WTC11 (cell line): ENCODE data around the gene GDNF. TPM values are rescaled to one million over a fixed set of nuclear protein-coding genes. Genes with fewer than 3 reads are reported as not detected.

Source experiments
- ATAC-seq: fragments of 200-7000 bp; cut with Tn5 transposase; 2 replicates; pipeline ENCODE4 v1.10.0; 2021; ENCODE audit warnings: mild to moderate bottlenecking, moderate library complexity
- CTCF ChIA-PET: fragments of 300-600 bp; sonication (Branson Sonifier 250); formaldehyde crosslinking; loops from one replicate; lab custom pipeline; 2021; ENCODE audit warnings: antibody characterized with exemption; lab: Charles Lee
- POLR2A ChIA-PET: fragments of 350-600 bp; sonication (Branson Sonifier 250); formaldehyde crosslinking; loops from one replicate; lab custom pipeline; 2021; ENCODE audit warnings: antibody characterized with exemption; lab: Charles Lee
- DNase-seq: peaks from one replicate; pipeline ENCODE4 v3.0.0; 2021; ENCODE audit warnings: low spot score
- H3K27ac Mint-ChIP-seq: 2 replicates; pipeline ENCODE4 v1.8.0; 2021; ENCODE audit warnings: mixed read lengths
- H3K27me3 Mint-ChIP-seq: 2 replicates; pipeline ENCODE4 v1.8.0; 2021; ENCODE audit warnings: low read depth, mild to moderate bottlenecking, moderate library complexity, mixed read lengths
- H3K36me3 Mint-ChIP-seq: 2 replicates; pipeline ENCODE4 v1.8.0; 2021; ENCODE audit warnings: mixed read lengths
- H3K4me1 Mint-ChIP-seq: 2 replicates; pipeline ENCODE4 v1.8.0; 2022; ENCODE audit warnings: mixed read lengths
- H3K4me3 Mint-ChIP-seq: 2 replicates; pipeline ENCODE4 v1.8.0; 2021; ENCODE audit warnings: mild to moderate bottlenecking, moderate library complexity, mixed read lengths
- H3K9me3 Mint-ChIP-seq: 2 replicates; pipeline ENCODE4 v1.8.0; 2021; ENCODE audit warnings: mixed read lengths
- AFF4 ChIP-seq: sonication (generic); formaldehyde crosslinking; IDR thresholded peaks from 2 replicates; pipeline ENCODE4 v1.8.1; 2023; ENCODE audit warnings: mild to moderate bottlenecking, missing genetic modification reagents, borderline replicate concordance
- FOXK1 ChIP-seq: sonication (generic); formaldehyde crosslinking; IDR thresholded peaks from 2 replicates; pipeline ENCODE4 v1.8.0; 2022; ENCODE audit warnings: mild to moderate bottlenecking, moderate library complexity, missing genetic modification reagents
- FOXP1 ChIP-seq: sonication (generic); formaldehyde crosslinking; IDR thresholded peaks from 2 replicates; pipeline ENCODE4 v1.8.0; 2022; ENCODE audit warnings: missing genetic modification reagents, mild to moderate bottlenecking, moderate library complexity, borderline replicate concordance
- GTF2I ChIP-seq: fragments of 250-450 bp; sonication (Bioruptor Pico); conservative IDR thresholded peaks from 2 replicates; pipeline ENCODE4 v1.4.0; 2021; ENCODE audit warnings: mild to moderate bottlenecking
- HMGA2 ChIP-seq: fragments of 250-450 bp; sonication (Bioruptor Pico); IDR thresholded peaks from 2 replicates; pipeline ENCODE4 v1.4.0; 2021; ENCODE audit warnings: mild to moderate bottlenecking, moderate library complexity
- MLX ChIP-seq: sonication (generic); formaldehyde crosslinking; IDR thresholded peaks from 2 replicates; pipeline ENCODE4 v1.8.1; 2023; ENCODE audit warnings: mild to moderate bottlenecking, missing genetic modification reagents, moderate library complexity
- PREB ChIP-seq: sonication (generic); formaldehyde crosslinking; IDR thresholded peaks from 2 replicates; pipeline ENCODE4 v1.8.1; 2022; ENCODE audit warnings: mild to moderate bottlenecking, missing genetic modification reagents, moderate library complexity, borderline replicate concordance
- SMAD4 ChIP-seq: sonication (generic); formaldehyde crosslinking; IDR thresholded peaks from 2 replicates; pipeline ENCODE4 v1.8.0; 2022; ENCODE audit warnings: mild to moderate bottlenecking, missing genetic modification reagents
- SP1 ChIP-seq: sonication (generic); formaldehyde crosslinking; conservative IDR thresholded peaks from 2 replicates; pipeline ENCODE4 v1.8.1; 2022; ENCODE audit warnings: missing genetic modification reagents
- ZBTB21 ChIP-seq: sonication (generic); formaldehyde crosslinking; IDR thresholded peaks from 2 replicates; pipeline ENCODE4 v1.8.1; 2023; ENCODE audit warnings: mild to moderate bottlenecking, missing genetic modification reagents, borderline replicate concordance
- ZNF138 ChIP-seq: sonication (generic); formaldehyde crosslinking; conservative IDR thresholded peaks from 2 replicates; pipeline ENCODE4 v1.8.1; 2022; ENCODE audit warnings: mild to moderate bottlenecking, moderate library complexity, missing genetic modification reagents
- ZNF219 ChIP-seq: sonication (generic); formaldehyde crosslinking; IDR thresholded peaks from 2 replicates; pipeline ENCODE4 v1.8.0; 2023; ENCODE audit warnings: missing genetic modification reagents, mild to moderate bottlenecking, borderline replicate concordance
- ZNF396 ChIP-seq: fragments of 250-450 bp; sonication (Bioruptor Pico); IDR thresholded peaks from 2 replicates; pipeline ENCODE4 v1.8.0; 2021; ENCODE audit warnings: mild to moderate bottlenecking, moderate library complexity, borderline replicate concordance
- total RNA-seq: library from RNA; stranded (reverse); gene quantifications from 3 replicates; pipeline ENCODE4 v1.2.3, GENCODE V29; 2021
- TF ChIP-seq, protein P1 (sequence below): fragments of 200-600 bp; IDR thresholded peaks from 2 replicates; pipeline ENCODE4 v1.8.0; 2022; ENCODE audit warnings: antibody characterized with exemption
- TF ChIP-seq, protein P2 (sequence below): sonication (generic); formaldehyde crosslinking; IDR thresholded peaks from 2 replicates; pipeline ENCODE4 v1.8.0; 2022; ENCODE audit warnings: missing genetic modification reagents

The GDNF gene
- total RNA-seq, 1 experiment from 2014 or later: 4.7 TPM

DNA sequence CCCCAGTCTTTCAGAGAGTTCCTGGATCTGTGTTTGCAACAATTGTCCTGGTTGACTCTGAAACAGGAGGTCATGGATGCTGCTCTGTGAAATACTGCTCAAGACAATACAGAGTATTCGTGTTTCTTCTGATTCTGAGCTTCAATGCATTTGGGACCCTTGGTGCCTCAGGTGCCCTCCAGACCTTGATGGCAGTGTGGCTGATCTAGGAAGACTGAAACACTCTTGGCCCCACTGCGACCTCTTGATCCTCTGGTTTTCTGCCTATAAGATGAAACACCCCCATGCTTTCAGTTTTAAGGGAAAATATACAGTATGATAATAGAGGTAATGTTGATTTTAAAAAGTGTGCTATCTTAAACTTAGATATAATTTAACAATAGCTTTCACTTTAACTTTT lies 67.6 kb downstream of the GDNF start (continued):
- TF ChIP-seq AFF4 (CRISPR knock-in tag): no peak
- TF ChIP-seq, all 79 proteins: peak for 0

- CTCF ChIA-PET: no interaction called here
- no peak overlapping the region for H3K4me3 Mint-ChIP-seq
These were observed 68.1 kb downstream of the GDNF start for GRCh38 chr5:37771731-37772130.

More at GRCh38 chr5:37771731-37772130, 68.1 kb downstream of the GDNF start:
- ATAC-seq (no peak), DNase-seq (no peak)
- POLR2A ChIA-PET: interaction anchor here (0.7 kb wide), 1 partner anchor 52 kb away, joined by 3 read pairs; no protein-coding TSS in a partner anchor
- Mint-ChIP-seq H3K27ac (no peak overlapping the region), H3K36me3 (peaks cover 16% of the 10 kb centered on the region), H3K9me3 (peaks cover 18% of the 10 kb centered on the region), H3K4me1 (no peaks in the 10 kb centered on the region), H3K27me3 (no peaks in the 10 kb centered on the region; the same call in 1 of the 2 replicates)
- TF ChIP-seq ZBTB21 (no peak), ZNF219 (CRISPR knock-in tag) (no peak), MLX (no peak), FOXK1 (CRISPR knock-in tag) (no peak), GTF2I (CRISPR knock-in tag) (no peak), ZNF138 (CRISPR knock-in tag) (no peak), ZNF396 (no peak), PREB (CRISPR knock-in tag) (no peak), SP1 (no peak), FOXP1 (CRISPR knock-in tag) (no peak), SMAD4 (no peak), HMGA2 (CRISPR knock-in tag) (no peak)
- TF ChIP-seq, protein P1, sequence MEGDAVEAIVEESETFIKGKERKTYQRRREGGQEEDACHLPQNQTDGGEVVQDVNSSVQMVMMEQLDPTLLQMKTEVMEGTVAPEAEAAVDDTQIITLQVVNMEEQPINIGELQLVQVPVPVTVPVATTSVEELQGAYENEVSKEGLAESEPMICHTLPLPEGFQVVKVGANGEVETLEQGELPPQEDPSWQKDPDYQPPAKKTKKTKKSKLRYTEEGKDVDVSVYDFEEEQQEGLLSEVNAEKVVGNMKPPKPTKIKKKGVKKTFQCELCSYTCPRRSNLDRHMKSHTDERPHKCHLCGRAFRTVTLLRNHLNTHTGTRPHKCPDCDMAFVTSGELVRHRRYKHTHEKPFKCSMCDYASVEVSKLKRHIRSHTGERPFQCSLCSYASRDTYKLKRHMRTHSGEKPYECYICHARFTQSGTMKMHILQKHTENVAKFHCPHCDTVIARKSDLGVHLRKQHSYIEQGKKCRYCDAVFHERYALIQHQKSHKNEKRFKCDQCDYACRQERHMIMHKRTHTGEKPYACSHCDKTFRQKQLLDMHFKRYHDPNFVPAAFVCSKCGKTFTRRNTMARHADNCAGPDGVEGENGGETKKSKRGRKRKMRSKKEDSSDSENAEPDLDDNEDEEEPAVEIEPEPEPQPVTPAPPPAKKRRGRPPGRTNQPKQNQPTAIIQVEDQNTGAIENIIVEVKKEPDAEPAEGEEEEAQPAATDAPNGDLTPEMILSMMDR: no peak
- TF ChIP-seq, protein P2, sequence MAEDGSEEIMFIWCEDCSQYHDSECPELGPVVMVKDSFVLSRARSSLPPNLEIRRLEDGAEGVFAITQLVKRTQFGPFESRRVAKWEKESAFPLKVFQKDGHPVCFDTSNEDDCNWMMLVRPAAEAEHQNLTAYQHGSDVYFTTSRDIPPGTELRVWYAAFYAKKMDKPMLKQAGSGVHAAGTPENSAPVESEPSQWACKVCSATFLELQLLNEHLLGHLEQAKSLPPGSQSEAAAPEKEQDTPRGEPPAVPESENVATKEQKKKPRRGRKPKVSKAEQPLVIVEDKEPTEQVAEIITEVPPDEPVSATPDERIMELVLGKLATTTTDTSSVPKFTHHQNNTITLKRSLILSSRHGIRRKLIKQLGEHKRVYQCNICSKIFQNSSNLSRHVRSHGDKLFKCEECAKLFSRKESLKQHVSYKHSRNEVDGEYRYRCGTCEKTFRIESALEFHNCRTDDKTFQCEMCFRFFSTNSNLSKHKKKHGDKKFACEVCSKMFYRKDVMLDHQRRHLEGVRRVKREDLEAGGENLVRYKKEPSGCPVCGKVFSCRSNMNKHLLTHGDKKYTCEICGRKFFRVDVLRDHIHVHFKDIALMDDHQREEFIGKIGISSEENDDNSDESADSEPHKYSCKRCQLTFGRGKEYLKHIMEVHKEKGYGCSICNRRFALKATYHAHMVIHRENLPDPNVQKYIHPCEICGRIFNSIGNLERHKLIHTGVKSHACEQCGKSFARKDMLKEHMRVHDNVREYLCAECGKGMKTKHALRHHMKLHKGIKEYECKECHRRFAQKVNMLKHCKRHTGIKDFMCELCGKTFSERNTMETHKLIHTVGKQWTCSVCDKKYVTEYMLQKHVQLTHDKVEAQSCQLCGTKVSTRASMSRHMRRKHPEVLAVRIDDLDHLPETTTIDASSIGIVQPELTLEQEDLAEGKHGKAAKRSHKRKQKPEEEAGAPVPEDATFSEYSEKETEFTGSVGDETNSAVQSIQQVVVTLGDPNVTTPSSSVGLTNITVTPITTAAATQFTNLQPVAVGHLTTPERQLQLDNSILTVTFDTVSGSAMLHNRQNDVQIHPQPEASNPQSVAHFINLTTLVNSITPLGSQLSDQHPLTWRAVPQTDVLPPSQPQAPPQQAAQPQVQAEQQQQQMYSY (CRISPR knock-in tag): no peak
